ENCODE results near the gene C1QTNF5.

Gene C1QTNF5

GRCh38 chr11:119359365-119360214 lies 18.9 kb upstream of the C1QTNF5 start:
- DNase-seq = no peak

GRCh38 chr11:119357074-119357473 lies 16.4 kb upstream of the C1QTNF5 start:
- DNase-seq = no peak

GRCh38 chr11:119356349-119357031 lies 15.8 kb upstream of the C1QTNF5 start:
- peak in 41 of 51 donors; percentile 33 to 81 (median 64) for DNase-seq

- no peak for DNase-seq
Observed at GRCh38 chr11:119355091-119355843, 14.6 kb upstream of the C1QTNF5 start.

GRCh38 chr11:119352857-119353260 lies 12.2 kb upstream of the C1QTNF5 start:
- peak in 7 of 51 donors; percentile 16 to 55 (median 34) for DNase-seq

GRCh38 chr11:119351232-119351631 lies 10.5 kb upstream of the C1QTNF5 start:
- no peak for DNase-seq

- DNase-seq = no peak
Observed at GRCh38 chr11:119350302-119350701, 9.6 kb upstream of the C1QTNF5 start.

GRCh38 chr11:119347940-119348605 lies 7.4 kb upstream of the C1QTNF5 start:
- DNase-seq = no peak

GRCh38 chr11:119347242-119347641 lies 6.6 kb upstream of the C1QTNF5 start:
- no peak for DNase-seq

GRCh38 chr11:119346605-119347004 lies 5.9 kb upstream of the C1QTNF5 start, which contains the start of gene MFRP:
MFRP (minus strand) TSS chr11:119346705; CDS start chr11:119346513, 192 bp downstream.
- no peak for DNase-seq

GRCh38 chr11:119345685-119346084 lies 5.0 kb upstream of the C1QTNF5 start:
- no peak for DNase-seq

- no peak for DNase-seq
Observed at GRCh38 chr11:119344291-119345010, 3.8 kb upstream of the C1QTNF5 start.

- no peak for DNase-seq
Observed at GRCh38 chr11:119343726-119344125, 3.0 kb upstream of the C1QTNF5 start.

- no peak for DNase-seq
Observed at GRCh38 chr11:119342362-119343130, 1.9 kb upstream of the C1QTNF5 start.

GRCh38 chr11:119342023-119342300 lies 1.3 kb upstream of the C1QTNF5 start:
- DNase-seq = no peak

- peak in 7 of 51 donors; percentile 31 to 42 (median 37) for DNase-seq
Observed at GRCh38 chr11:119341222-119342022, 739 bp upstream of the C1QTNF5 start.

GRCh38 chr11:119339589-119340334 lies 921 bp downstream of the C1QTNF5 start:
- DNase-seq = peak in 42 of 51 donors; percentile 31 to 88 (median 66)

- peak in 2 of 51 donors; percentile 16 to 37 for DNase-seq
Observed at GRCh38 chr11:119338965-119339588, 1.6 kb downstream of the C1QTNF5 start.
